ENCODE results near the gene LINGO4. TPM values are rescaled to one million over a fixed set of nuclear protein-coding genes. Genes with fewer than 3 reads are reported as not detected.

LINGO4 gene
- total and polyA plus RNA-seq, 2 of the 13 experiments (the other 11 are each of a cell fraction or from before 2014, with no cell fraction given): 0.02 to 0.05 TPM

GRCh38 chr1:151790071-151790939 lies 14.9 kb downstream of the LINGO4 start, which contains the start of gene TDRKH (continued):
- peak; percentile 86 for TF ChIP-seq TFDP2 (CRISPR knock-in tag; IDR thresholded peaks at IDR 0.05)
- TF ChIP-seq DNMT1 (CRISPR knock-in tag; IDR thresholded peaks at IDR 0.05): peak; percentile 63; the same call in 1 of the 2 replicates
- TF ChIP-seq HCFC1 (IDR thresholded peaks at IDR 0.05; ENCODE audit: low read depth, low read length): no peak
- TF ChIP-seq, protein P1, sequence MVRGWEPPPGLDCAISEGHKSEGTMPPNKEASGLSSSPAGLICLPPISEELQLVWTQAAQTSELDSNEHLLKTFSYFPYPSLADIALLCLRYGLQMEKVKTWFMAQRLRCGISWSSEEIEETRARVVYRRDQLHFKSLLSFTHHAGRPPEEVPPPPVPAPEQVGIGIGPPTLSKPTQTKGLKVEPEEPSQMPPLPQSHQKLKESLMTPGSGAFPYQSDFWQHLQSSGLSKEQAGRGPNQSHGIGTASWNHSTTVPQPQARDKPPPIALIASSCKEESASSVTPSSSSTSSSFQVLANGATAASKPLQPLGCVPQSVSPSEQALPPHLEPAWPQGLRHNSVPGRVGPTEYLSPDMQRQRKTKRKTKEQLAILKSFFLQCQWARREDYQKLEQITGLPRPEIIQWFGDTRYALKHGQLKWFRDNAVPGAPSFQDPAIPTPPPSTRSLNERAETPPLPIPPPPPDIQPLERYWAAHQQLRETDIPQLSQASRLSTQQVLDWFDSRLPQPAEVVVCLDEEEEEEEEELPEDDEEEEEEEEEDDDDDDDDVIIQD (CRISPR knock-in tag; IDR thresholded peaks at IDR 0.05; ENCODE audit: low read depth): no peak
- peak; percentile 43 for TF ChIP-seq POLR2AphosphoS5 (IDR thresholded peaks at IDR 0.05; ENCODE audit: low read depth, low read length)
- 0 out of 2 replicates have a peak, but pooled peaks have one; percentile 68 for TF ChIP-seq ZNF616 (CRISPR knock-in tag; IDR thresholded peaks at IDR 0.05; ENCODE audit: low read depth)
- TF ChIP-seq POLR2AphosphoS2 (IDR thresholded peaks at IDR 0.05; ENCODE audit: low read depth, low read length): no peak
- TF ChIP-seq ZNF691 (CRISPR knock-in tag; IDR thresholded peaks at IDR 0.05; ENCODE audit: borderline replicate concordance, low read depth): no peak
- TF ChIP-seq KDM1A (CRISPR knock-in tag; IDR thresholded peaks at IDR 0.05): no peak; the same call in 1 of the 2 replicates
- TF ChIP-seq, protein P2, sequence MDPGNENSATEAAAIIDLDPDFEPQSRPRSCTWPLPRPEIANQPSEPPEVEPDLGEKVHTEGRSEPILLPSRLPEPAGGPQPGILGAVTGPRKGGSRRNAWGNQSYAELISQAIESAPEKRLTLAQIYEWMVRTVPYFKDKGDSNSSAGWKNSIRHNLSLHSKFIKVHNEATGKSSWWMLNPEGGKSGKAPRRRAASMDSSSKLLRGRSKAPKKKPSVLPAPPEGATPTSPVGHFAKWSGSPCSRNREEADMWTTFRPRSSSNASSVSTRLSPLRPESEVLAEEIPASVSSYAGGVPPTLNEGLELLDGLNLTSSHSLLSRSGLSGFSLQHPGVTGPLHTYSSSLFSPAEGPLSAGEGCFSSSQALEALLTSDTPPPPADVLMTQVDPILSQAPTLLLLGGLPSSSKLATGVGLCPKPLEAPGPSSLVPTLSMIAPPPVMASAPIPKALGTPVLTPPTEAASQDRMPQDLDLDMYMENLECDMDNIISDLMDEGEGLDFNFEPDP (CRISPR knock-in tag; conservative IDR thresholded peaks at IDR 0.05): no peak
- TF ChIP-seq ZNF615 (CRISPR knock-in tag; IDR thresholded peaks at IDR 0.05; ENCODE audit: borderline replicate concordance): no peak
- TF ChIP-seq KDM2A (CRISPR knock-in tag; IDR thresholded peaks at IDR 0.05; ENCODE audit: borderline replicate concordance, low read depth): peak; percentile 79; the same call in 1 of the 2 replicates
- peak; percentile 96 for TF ChIP-seq ZNF788 (CRISPR knock-in tag; IDR thresholded peaks at IDR 0.05; ENCODE audit: borderline replicate concordance)
- peak; percentile 44; the same call in 1 of the 2 replicates for TF ChIP-seq ZBTB7A (CRISPR knock-in tag; IDR thresholded peaks at IDR 0.05)
- no peak for TF ChIP-seq KLF12 (CRISPR knock-in tag; IDR thresholded peaks at IDR 0.05; ENCODE audit: borderline replicate concordance)
- TF ChIP-seq, protein P3, sequence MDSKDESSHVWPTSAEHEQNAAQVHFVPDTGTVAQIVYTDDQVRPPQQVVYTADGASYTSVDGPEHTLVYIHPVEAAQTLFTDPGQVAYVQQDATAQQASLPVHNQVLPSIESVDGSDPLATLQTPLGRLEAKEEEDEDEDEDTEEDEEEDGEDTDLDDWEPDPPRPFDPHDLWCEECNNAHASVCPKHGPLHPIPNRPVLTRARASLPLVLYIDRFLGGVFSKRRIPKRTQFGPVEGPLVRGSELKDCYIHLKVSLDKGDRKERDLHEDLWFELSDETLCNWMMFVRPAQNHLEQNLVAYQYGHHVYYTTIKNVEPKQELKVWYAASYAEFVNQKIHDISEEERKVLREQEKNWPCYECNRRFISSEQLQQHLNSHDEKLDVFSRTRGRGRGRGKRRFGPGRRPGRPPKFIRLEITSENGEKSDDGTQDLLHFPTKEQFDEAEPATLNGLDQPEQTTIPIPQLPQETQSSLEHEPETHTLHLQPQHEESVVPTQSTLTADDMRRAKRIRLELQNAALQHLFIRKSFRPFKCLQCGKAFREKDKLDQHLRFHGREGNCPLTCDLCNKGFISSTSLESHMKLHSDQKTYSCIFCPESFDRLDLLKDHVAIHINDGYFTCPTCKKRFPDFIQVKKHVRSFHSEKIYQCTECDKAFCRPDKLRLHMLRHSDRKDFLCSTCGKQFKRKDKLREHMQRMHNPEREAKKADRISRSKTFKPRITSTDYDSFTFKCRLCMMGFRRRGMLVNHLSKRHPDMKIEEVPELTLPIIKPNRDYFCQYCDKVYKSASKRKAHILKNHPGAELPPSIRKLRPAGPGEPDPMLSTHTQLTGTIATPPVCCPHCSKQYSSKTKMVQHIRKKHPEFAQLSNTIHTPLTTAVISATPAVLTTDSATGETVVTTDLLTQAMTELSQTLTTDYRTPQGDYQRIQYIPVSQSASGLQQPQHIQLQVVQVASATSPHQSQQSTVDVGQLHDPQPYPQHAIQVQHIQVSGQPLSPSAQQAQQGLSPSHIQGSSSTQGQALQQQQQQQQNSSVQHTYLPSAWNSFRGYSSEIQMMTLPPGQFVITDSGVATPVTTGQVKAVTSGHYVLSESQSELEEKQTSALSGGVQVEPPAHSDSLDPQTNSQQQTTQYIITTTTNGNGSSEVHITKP (CRISPR knock-in tag; IDR thresholded peaks at IDR 0.05; ENCODE audit: low read depth): 0 out of 2 replicates have a peak, but pooled peaks have one; percentile 5
- TF ChIP-seq ZNF607 (CRISPR knock-in tag; IDR thresholded peaks at IDR 0.05; ENCODE audit: borderline replicate concordance): peak; percentile 87
- TF ChIP-seq JARID2 (CRISPR knock-in tag; IDR thresholded peaks at IDR 0.05; ENCODE audit: insufficient replicate concordance): no peak

Measured in HepG2 (cell line).